ENCODE measurements around the gene NDUFAF2.
"Not testable (repeated sequence)": the region's sequence is repeated elsewhere in the genome, so short reads cannot be mapped to it uniquely, and the experiment has no call there.

NDUFAF2 gene

DNA sequence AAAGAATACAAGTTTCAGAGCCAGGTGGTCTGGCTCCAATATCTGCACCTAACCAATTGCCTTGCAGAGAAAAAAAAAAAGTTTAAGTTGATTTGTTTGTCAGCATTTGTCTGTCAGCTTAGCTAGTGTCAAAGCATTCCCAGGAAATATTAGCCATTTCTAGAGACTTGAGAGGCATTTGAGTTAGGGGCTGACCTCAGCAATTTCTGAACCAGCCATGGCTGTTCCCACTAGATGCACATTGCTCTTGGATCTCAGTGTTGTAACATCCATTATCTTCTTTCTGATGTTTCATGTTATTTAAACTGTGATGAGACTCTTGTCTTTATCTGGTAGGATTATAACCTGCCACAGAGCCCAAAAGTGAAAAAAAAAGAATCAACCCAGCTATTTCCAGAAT, 102.3 kb downstream of the NDUFAF2 start:
- DNase-seq: no peak

- DNase-seq: no peak
Observed at GRCh38 chr5:61048534-61048933, 103.5 kb downstream of the NDUFAF2 start.

DNA sequence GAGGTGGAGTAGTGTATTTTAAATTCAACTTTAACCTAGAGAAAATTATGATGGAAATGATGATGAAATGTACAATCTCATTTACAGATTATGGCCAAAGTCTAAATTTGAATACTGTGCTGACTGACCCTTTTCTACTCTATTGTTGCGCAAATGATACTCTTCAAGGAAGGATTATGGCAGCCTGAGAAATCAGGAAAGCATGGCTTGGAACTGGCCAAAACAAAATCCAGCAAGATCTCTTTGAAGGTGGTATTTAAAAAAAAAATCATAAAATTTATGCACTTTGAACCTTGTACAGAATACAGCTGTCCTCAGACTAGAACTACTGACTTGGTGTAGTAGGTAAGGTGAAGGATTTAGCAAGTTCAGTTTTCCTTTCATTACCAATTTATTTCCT, 105.3 kb downstream of the NDUFAF2 start:
- no peak for DNase-seq

GRCh38 chr5:61051267-61051666, 106.3 kb downstream of the NDUFAF2 start:
- no peak for DNase-seq

GRCh38 chr5:61052882-61053281, 107.9 kb downstream of the NDUFAF2 start:
- no peak for DNase-seq

DNA sequence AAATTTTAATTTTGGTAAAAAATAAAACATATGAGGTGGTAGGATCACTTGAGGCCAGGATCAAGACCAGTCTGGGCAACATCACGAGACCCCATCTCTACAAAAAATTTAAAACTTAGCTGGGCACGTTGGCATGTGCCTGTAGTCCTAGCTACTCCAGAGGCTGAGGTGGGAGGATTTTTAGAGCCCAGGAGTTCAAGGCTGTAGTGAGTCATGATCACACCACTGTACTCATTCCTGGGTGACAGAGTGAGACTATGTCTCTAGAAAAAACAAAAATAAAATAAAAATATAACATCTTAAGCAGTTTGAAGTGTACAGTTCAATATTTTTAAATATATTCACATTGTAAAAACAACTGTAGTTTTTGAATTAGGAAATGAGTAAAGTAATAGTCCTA, 108.9 kb downstream of the NDUFAF2 start:
- DNase-seq: no peak

- DNase-seq: peak in 1 of 56 donors; percentile 0
Observed at GRCh38 chr5:61055434-61056006, 110.5 kb downstream of the NDUFAF2 start.

- DNase-seq: no peak
Observed at GRCh38 chr5:61059499-61059898, 114.5 kb downstream of the NDUFAF2 start.

DNA sequence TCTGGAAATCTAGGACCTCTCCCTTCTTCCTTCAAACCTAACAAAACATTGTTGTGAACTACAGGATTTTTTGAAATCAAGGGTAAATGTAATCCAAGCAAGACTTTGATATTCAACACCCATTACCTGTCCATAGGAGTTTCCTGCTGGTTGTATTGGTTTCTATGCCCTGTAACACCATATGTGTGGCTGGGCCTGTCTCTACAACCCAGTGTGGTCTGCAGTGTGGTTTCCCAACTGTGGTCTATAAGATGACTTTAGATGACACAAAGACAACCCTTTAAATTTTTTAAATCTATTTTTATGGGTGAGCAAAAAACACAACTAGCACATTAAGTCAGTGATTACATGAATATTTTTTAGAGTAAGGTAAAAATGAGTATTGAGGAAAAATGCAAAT, 124.1 kb downstream of the NDUFAF2 start:
- no peak for DNase-seq

GRCh38 chr5:61071526-61071925, 126.5 kb downstream of the NDUFAF2 start:
- no peak for DNase-seq

DNA sequence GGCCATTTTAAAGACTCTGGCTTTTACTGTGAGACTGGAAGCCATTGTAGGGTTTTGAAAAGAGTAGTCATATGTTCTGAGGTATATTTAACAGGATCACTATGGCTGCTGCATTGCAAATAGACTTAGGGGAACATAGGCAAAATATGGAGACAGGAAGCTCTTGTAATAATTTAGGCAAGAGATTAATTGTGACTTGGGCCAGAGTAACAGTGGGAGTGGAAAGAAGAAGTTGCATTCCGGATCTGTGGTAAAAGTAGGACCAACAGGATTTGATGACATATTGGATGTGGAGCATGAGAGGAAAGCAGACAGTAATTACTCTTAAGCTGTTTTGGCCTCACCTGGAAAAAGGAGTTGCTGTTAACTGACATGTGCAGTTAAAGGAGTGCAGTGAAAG, 131.6 kb downstream of the NDUFAF2 start:
- no peak for DNase-seq

- no peak for DNase-seq
Observed at GRCh38 chr5:61081741-61082140, 136.7 kb downstream of the NDUFAF2 start.

GRCh38 chr5:61082516-61083280, 137.7 kb downstream of the NDUFAF2 start:
- no peak for DNase-seq

- no peak for DNase-seq
Observed at GRCh38 chr5:61084658-61085057, 139.7 kb downstream of the NDUFAF2 start.

GRCh38 chr5:61085885-61086284, 140.9 kb downstream of the NDUFAF2 start:
- no peak for DNase-seq

DNA sequence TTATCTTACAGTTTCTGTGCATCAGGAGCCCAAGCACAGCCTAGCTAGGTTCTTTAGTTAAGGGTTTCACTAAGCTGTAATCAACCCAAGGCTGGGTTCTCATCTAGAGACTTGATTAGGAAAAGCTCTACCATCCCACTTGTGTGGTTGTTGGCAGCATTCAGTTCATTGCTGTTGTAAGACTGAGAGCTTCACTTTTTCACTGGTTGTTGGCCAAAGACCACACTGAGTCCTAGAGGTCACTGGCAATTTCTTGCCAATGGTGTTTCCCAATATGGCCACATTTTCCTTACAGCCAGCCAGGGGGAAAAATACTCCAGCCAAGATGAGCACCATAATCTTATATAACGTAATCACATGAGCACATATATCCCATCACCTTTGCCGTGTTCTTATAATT, 142.9 kb downstream of the NDUFAF2 start:
- DNase-seq: no peak

GRCh38 chr5:61089351-61089750, 144.3 kb downstream of the NDUFAF2 start:
- no peak for DNase-seq

GRCh38 chr5:61093046-61093771, 148.2 kb downstream of the NDUFAF2 start:
- DNase-seq: not testable (repeated sequence)

DNA sequence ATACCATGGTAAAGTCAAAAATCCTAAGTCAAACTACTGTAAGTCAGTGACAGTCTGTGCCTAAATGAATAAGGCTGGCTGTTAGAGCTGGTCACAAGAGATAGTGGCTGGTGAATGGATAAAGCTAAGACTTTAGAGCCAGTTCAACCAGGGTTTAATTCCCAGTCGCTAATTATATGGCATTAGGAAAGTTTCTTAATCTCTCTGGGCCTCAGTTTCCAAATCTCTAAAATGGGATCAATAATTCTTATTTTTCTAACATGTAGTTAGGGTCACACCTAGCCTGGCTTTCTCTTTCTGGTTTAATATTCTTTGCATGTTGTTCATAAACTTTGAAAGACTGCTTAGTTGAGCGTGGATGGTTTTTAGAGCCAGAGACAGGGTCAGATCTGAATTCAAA, 152.5 kb downstream of the NDUFAF2 start:
- no peak for DNase-seq

GRCh38 chr5:61098251-61098995, 153.4 kb downstream of the NDUFAF2 start:
- no peak for DNase-seq

DNA sequence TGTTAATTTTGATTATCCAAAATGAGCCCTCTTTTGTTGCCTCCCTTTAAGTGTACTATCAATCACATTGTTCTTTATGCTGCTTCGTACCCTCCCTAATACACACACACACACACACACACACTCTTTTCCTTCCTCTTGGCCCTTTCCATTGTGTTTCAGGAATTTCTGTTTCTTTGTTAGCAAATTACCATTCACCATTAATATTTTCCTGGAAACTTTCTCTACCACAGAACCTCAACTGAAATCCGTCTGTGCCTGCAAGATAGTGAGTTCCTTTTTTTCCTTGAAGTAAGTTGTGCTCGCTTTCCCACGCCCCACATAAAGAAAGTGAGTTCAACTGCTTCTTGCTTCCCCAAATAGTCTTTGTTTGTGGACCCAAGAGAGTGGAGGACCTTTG, 155.4 kb downstream of the NDUFAF2 start:
- DNase-seq: no peak

GRCh38 chr5:61114441-61114840, 169.4 kb downstream of the NDUFAF2 start:
- DNase-seq: no peak
